Osteoblast (primary cell): Measurements from ENCODE around the gene TIGD6. TPM values are rescaled to one million over a fixed set of nuclear protein-coding genes. Genes with fewer than 3 reads are reported as not detected.

ENCODE experiments used
- DNase-seq: peaks from one replicate; pipeline ENCODE4 v3.0.0; 2011; ENCODE audit warnings: low spot score, mixed read lengths; ENCODE audit not compliant: insufficient read length; ENCODE audit errors: missing footprints
- H2AFZ ChIP-seq: 2 replicates; pipeline ENCODE4 v1.6.0; 2011; ENCODE audit warnings: mild to moderate bottlenecking, low read length
- H3K27ac ChIP-seq: 2 replicates; pipeline ENCODE4 v1.5.1; 2011; ENCODE audit warnings: mild to moderate bottlenecking, low read depth, low read length, moderate library complexity
- H3K27me3 ChIP-seq: 2 replicates; pipeline ENCODE4 v1.6.0; 2012; ENCODE audit warnings: mild to moderate bottlenecking, control low read depth, inconsistent platforms, low read length, moderate library complexity; ENCODE audit not compliant: insufficient read depth
- H3K36me3 ChIP-seq: 2 replicates; pipeline ENCODE4 v1.5.1; 2011; ENCODE audit warnings: mild to moderate bottlenecking, low read length, control low read depth, moderate library complexity; ENCODE audit not compliant: insufficient read depth
- H3K4me1 ChIP-seq: 2 replicates; pipeline ENCODE4 v1.5.1; 2011; ENCODE audit warnings: mild to moderate bottlenecking, low read length, control low read depth, moderate library complexity; ENCODE audit not compliant: insufficient read depth
- H3K4me2 ChIP-seq: 2 replicates; pipeline ENCODE4 v1.6.0; 2011; ENCODE audit warnings: mild to moderate bottlenecking, low read length; ENCODE audit not compliant: insufficient read depth
- H3K4me3 ChIP-seq: fragments of 200-600 bp; sonication (generic); 3 replicates; pipeline ENCODE4 v1.5.1; 2012; ENCODE audit warnings: mild to moderate bottlenecking, low read length, inconsistent platforms; ENCODE audit not compliant: insufficient read depth
- H3K79me2 ChIP-seq: 2 replicates; pipeline ENCODE4 v1.6.0; 2012; ENCODE audit warnings: mild to moderate bottlenecking, low read length, control low read depth, inconsistent platforms; ENCODE audit not compliant: insufficient read depth
- H3K9me3 ChIP-seq: 2 replicates; pipeline ENCODE4 v1.5.1; 2011; ENCODE audit warnings: low read depth, low read length, control low read depth
- H4K20me1 ChIP-seq: 2 replicates; pipeline ENCODE4 v1.6.0; 2012; ENCODE audit warnings: mild to moderate bottlenecking, low read length, control low read depth; ENCODE audit not compliant: insufficient read depth
- total RNA-seq: library from RNA; depleted of rRNA; stranded (reverse); fragments of >200 nt; gene quantifications from 2 replicates; pipeline ENCODE4 v1.2.3, GENCODE V29; 2012
- TF ChIP-seq, protein P1 (sequence below): IDR thresholded peaks from 2 replicates; pipeline ENCODE4 v1.5.1; 2011; ENCODE audit warnings: mild to moderate bottlenecking, low read depth, low read length, moderate library complexity; ENCODE audit errors: extremely low read depth

Gene TIGD6
- total RNA-seq, 1 donor = 9.8 TPM

DNA sequence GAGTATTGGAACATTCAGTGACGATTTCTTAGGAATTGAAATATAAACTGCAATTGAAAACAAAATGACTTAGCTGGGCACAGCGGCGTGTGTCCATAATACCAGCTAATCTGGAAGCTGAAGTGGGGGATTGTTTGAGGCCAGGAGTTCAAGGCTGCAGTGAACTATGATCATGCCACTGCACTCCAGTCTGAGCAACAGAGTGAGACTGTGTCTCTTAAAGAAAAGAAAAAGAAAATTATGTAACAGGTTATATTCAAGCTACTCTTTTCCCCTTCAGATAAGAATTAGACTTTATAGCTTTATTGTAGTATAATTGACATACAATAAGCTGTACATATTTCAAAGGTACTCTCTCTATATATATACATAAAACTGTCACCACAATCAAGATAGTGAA is 33.5 kb downstream of the TIGD6 start:
- TF ChIP-seq, protein P1, sequence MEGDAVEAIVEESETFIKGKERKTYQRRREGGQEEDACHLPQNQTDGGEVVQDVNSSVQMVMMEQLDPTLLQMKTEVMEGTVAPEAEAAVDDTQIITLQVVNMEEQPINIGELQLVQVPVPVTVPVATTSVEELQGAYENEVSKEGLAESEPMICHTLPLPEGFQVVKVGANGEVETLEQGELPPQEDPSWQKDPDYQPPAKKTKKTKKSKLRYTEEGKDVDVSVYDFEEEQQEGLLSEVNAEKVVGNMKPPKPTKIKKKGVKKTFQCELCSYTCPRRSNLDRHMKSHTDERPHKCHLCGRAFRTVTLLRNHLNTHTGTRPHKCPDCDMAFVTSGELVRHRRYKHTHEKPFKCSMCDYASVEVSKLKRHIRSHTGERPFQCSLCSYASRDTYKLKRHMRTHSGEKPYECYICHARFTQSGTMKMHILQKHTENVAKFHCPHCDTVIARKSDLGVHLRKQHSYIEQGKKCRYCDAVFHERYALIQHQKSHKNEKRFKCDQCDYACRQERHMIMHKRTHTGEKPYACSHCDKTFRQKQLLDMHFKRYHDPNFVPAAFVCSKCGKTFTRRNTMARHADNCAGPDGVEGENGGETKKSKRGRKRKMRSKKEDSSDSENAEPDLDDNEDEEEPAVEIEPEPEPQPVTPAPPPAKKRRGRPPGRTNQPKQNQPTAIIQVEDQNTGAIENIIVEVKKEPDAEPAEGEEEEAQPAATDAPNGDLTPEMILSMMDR = no peak
- H3K4me1 ChIP-seq = no peaks in the 10 kb centered on the region
- H3K4me2 ChIP-seq = no peak overlapping the region
- H3K36me3 ChIP-seq = no peaks in the 10 kb centered on the region
- H2AFZ ChIP-seq = no peak overlapping the region
- no peak for DNase-seq
- H3K27ac ChIP-seq = no peak overlapping the region
- H3K4me3 ChIP-seq = no peak overlapping the region
- H3K79me2 ChIP-seq = peaks cover 15% of the 10 kb centered on the region
- H3K27me3 ChIP-seq = no peaks in the 10 kb centered on the region
- no peaks in the 10 kb centered on the region for H4K20me1 ChIP-seq
- no peaks in the 10 kb centered on the region for H3K9me3 ChIP-seq

DNA sequence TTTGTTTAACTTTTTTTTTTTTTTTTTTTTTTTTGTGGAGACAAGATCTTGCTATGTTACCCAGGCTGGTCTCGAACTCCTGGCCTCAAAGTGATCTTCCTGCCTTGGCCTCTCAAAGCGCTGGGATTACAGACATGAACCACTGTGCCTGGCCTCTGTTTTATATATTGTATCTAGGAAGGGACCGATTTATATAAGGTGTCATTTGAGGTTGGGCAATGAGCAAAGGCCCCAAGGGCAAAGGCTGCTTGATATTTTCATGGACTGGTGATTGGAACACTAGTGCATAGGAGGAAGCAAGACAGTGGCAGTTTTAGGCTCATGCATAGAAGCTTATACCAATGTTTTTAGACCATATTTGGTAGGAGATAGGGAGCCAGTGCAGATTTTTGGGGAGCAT is 36.7 kb downstream of the TIGD6 start:
- Histone ChIP-seq H4K20me1 (no peaks in the 10 kb centered on the region), H3K4me3 (no peak overlapping the region), H3K27ac (no peak overlapping the region), H3K36me3 (no peaks in the 10 kb centered on the region), H3K79me2 (peaks cover 18% of the 10 kb centered on the region), H3K9me3 (no peaks in the 10 kb centered on the region), H3K4me1 (peaks cover 14% of the 10 kb centered on the region), H2AFZ (no peak overlapping the region), H3K4me2 (no peak overlapping the region), H3K27me3 (no peaks in the 10 kb centered on the region)
- TF ChIP-seq, protein P1 = no peak
- no peak for DNase-seq

DNA sequence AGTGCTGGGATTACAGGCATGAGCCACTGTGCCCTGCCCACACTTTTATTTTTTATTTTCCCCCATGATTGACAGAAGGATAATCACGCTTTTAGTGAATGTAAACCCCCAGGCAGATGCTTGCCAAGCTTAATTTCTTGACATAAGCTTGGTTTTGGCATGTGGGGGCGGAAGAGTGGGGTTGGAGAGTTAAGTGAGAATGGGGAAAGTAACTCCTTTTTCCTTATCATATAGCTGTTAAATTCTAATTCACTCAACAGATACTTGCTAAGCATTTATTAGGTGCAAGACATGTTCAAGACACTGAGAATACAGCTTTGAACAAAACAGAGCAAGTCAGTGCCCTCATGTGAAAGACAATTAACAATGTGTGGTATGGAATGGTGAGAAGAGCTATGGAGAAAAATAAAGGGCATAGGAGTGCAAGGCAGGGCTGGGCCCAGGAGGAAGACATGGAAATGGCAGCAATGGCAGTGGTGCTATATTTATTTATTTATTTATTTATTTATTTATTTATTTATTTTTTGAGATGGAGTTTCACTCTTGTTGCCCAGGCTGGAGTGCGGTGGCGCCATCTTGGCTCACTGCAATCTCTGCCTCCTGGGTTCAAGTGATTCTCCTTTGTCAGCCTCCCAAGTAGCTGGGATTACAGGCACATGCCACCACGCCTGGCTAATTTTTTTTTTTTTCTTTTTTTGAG is 37.7 kb downstream of the TIGD6 start:
- peaks cover 18% of the 10 kb centered on the region for H3K79me2 ChIP-seq
- TF ChIP-seq, protein P1 = no peak
- DNase-seq = peak; percentile 70
- no peaks in the 10 kb centered on the region for H3K36me3 ChIP-seq
- no peaks in the 10 kb centered on the region for H4K20me1 ChIP-seq
- H2AFZ ChIP-seq = no peak overlapping the region
- peaks cover 14% of the 10 kb centered on the region for H3K4me1 ChIP-seq
- H3K4me3 ChIP-seq = no peak overlapping the region
- no peaks in the 10 kb centered on the region for H3K9me3 ChIP-seq
- H3K27ac ChIP-seq = no peak overlapping the region
- no peak overlapping the region for H3K4me2 ChIP-seq
- no peaks in the 10 kb centered on the region for H3K27me3 ChIP-seq

DNA sequence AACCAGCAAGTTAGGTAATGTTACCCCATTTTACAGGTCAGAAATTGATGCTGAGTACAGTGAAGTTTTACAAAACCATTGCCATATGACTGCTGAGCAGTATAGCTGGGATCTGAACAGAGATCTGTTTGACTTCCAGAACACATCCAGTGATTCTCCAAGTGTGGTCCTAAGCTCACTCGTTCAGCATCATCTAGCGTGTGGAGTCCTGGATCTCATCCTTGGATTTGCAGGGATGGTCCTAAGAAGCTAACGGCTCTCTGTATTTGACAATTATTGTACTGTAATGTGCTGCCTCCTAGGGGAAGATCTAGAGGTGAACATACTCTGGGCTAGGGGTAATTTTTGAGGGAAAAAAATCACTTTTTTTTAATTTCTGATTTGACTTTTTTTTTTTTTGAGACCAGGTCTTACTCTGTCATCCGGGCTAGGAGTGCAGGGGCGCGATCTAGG is 38.5 kb downstream of the TIGD6 start:
- no peak overlapping the region for H2AFZ ChIP-seq
- peaks cover 18% of the 10 kb centered on the region for H3K79me2 ChIP-seq
- TF ChIP-seq, protein P1 = peak; percentile 80
- no peak overlapping the region for H3K27ac ChIP-seq
- H4K20me1 ChIP-seq = no peaks in the 10 kb centered on the region
- H3K27me3 ChIP-seq = no peaks in the 10 kb centered on the region
- peak overlapping the region; percentile 16 for H3K4me2 ChIP-seq
- no peaks in the 10 kb centered on the region for H3K9me3 ChIP-seq
- no peak overlapping the region for H3K4me3 ChIP-seq
- H3K36me3 ChIP-seq = no peaks in the 10 kb centered on the region
- peaks cover 14% of the 10 kb centered on the region for H3K4me1 ChIP-seq
- peak; percentile 93 for DNase-seq
